22Rv1 (cell line): Measurements from ENCODE around the gene LAPTM5.
"Not testable (repeated sequence)": the region's sequence is repeated elsewhere in the genome, so short reads cannot be mapped to it uniquely, and the experiment has no call there.

Source experiments
- H3K27ac ChIP-seq: fragments of 450-650 bp; 2 replicates; pipeline ENCODE4 v1.5.1; 2017
- CTCF ChIP-seq: fragments of 450-650 bp; IDR thresholded peaks from 2 replicates; pipeline ENCODE4 v1.5.1; 2017; ENCODE audit warnings: mild to moderate bottlenecking
- ZFX ChIP-seq: fragments of 450-650 bp; IDR thresholded peaks from 2 replicates; pipeline ENCODE4 v1.6.1; 2017; ENCODE audit warnings: antibody characterized with exemption, borderline replicate concordance

Gene LAPTM5

GRCh38 chr1:30799233-30799511 is 41.6 kb upstream of the LAPTM5 start:
- no peak overlapping the region for H3K27ac ChIP-seq
- TF ChIP-seq ZFX, result no peak
- TF ChIP-seq CTCF, result no peak

- TF ChIP-seq ZFX (no peak), CTCF (no peak)
- H3K27ac ChIP-seq, result no peak overlapping the region
Measured at GRCh38 chr1:30798389-30799232, 41.0 kb upstream of the LAPTM5 start.

GRCh38 chr1:30795026-30795425 is 37.5 kb upstream of the LAPTM5 start:
- no peak overlapping the region for H3K27ac ChIP-seq
- TF ChIP-seq ZFX (no peak), CTCF (no peak)

GRCh38 chr1:30794260-30794659 is 36.7 kb upstream of the LAPTM5 start:
- TF ChIP-seq CTCF, result no peak
- TF ChIP-seq ZFX, result no peak
- H3K27ac ChIP-seq, result no peak overlapping the region

GRCh38 chr1:30793209-30793608 is 35.6 kb upstream of the LAPTM5 start:
- no peak for TF ChIP-seq ZFX
- TF ChIP-seq CTCF, result no peak
- H3K27ac ChIP-seq, result no peak overlapping the region

- no peak overlapping the region for H3K27ac ChIP-seq
- TF ChIP-seq ZFX (no peak), CTCF (no peak)
Measured at GRCh38 chr1:30791868-30792267, 34.3 kb upstream of the LAPTM5 start.

- TF ChIP-seq CTCF (no peak), ZFX (no peak)
Measured at GRCh38 chr1:30790850-30791778, 33.5 kb upstream of the LAPTM5 start.

GRCh38 chr1:30790256-30790525 is 32.6 kb upstream of the LAPTM5 start:
- not testable (repeated sequence) for H3K27ac ChIP-seq

More at GRCh38 chr1:30790850-30791778, 33.5 kb upstream of the LAPTM5 start:
- no peak overlapping the region for H3K27ac ChIP-seq
